ENCODE data around the gene MBNL3.

Gene MBNL3

GRCh38 chrX:132488819-132489577 is at the start of gene MBNL3:
Gene MBNL3 (minus strand): TSS chrX:132489038. CDS start chrX:132439611, 49,427 bp downstream.
- peak; percentile 82 for DNase-seq

GRCh38 chrX:132533409-132533808 is 44.6 kb upstream of the MBNL3 start:
- DNase-seq: no peak

- no peak for DNase-seq
Measured at GRCh38 chrX:132532913-132533312, 44.1 kb upstream of the MBNL3 start.

- DNase-seq: no peak
Measured at GRCh38 chrX:132532097-132532496, 43.3 kb upstream of the MBNL3 start.

GRCh38 chrX:132520792-132521191 is 32.0 kb upstream of the MBNL3 start:
- DNase-seq: no peak

- no peak for DNase-seq
Measured at GRCh38 chrX:132520213-132520612, 31.4 kb upstream of the MBNL3 start.

GRCh38 chrX:132518401-132518800 is 29.6 kb upstream of the MBNL3 start:
- no peak for DNase-seq

- no peak for DNase-seq
Measured at GRCh38 chrX:132508834-132509233, 20.0 kb upstream of the MBNL3 start.

- no peak for DNase-seq
Measured at GRCh38 chrX:132505116-132505515, 16.3 kb upstream of the MBNL3 start.

GRCh38 chrX:132504417-132504816 is 15.6 kb upstream of the MBNL3 start:
- no peak for DNase-seq

GRCh38 chrX:132501606-132502005 is 12.8 kb upstream of the MBNL3 start:
- no peak for DNase-seq

GRCh38 chrX:132497432-132497831 is 8.6 kb upstream of the MBNL3 start:
- DNase-seq: no peak

GRCh38 chrX:132493095-132493494 is 4.3 kb upstream of the MBNL3 start:
- DNase-seq: no peak

- DNase-seq: peak; percentile 86
Measured at GRCh38 chrX:132491191-132491590, 2.4 kb upstream of the MBNL3 start.

GRCh38 chrX:132489578-132490419 is 961 bp upstream of the MBNL3 start:
- DNase-seq: peak; percentile 69

- DNase-seq: peak; percentile 65
Measured at GRCh38 chrX:132488180-132488705, 595 bp downstream of the MBNL3 start.

- DNase-seq: no peak
Measured at GRCh38 chrX:132486599-132487178, 2.1 kb downstream of the MBNL3 start.

- DNase-seq: no peak
Measured at GRCh38 chrX:132483951-132484350, 4.9 kb downstream of the MBNL3 start.

- no peak for DNase-seq
Measured at GRCh38 chrX:132483488-132483887, 5.3 kb downstream of the MBNL3 start.

- no peak for DNase-seq
Measured at GRCh38 chrX:132482632-132483031, 6.2 kb downstream of the MBNL3 start.

GRCh38 chrX:132481449-132481848 is 7.4 kb downstream of the MBNL3 start:
- DNase-seq: no peak

GRCh38 chrX:132480581-132481203 is 8.1 kb downstream of the MBNL3 start:
- DNase-seq: peak; percentile 66
